H1 (cell line): ENCODE data around the gene ORC3. TPM values are rescaled to one million over a fixed set of nuclear protein-coding genes. Genes with fewer than 3 reads are reported as not detected.

ENCODE experiments used
- CTCF ChIA-PET: fragments of 300-600 bp; sonication (Branson Sonifier 250); formaldehyde crosslinking; loops from one replicate; lab custom pipeline; 2021; ENCODE audit not compliant: partially characterized antibody; lab: Charles Lee
- POLR2A ChIA-PET: fragments of 300-600 bp; sonication (Branson Sonifier 250); formaldehyde crosslinking; loops from one replicate; lab custom pipeline; 2021; ENCODE audit warnings: inconsistent platforms; ENCODE audit not compliant: partially characterized antibody; lab: Charles Lee
- DNase-seq, 2 experiments: peaks; one replicate each; pipeline versions ENCODE4 v3.0.0 to v3.0.0-alpha.2; 2010 to 2022; ENCODE audit warnings: low spot score in 2 of 2, low read depth in 1 of 2, mixed read lengths in 1 of 2
- FAIRE-seq: peaks from 2 replicates; lab custom pipeline; 2011; peaks lifted over from hg19 to GRCh38; lab: Jason Lieb, UNC
- H2AFZ ChIP-seq: 2 replicates; pipeline ENCODE4 v1.8.1; 2012; ENCODE audit warnings: low read length, inconsistent platforms
- H2AK5ac ChIP-seq: 2 replicates; pipeline ENCODE4 v1.6.1; 2013; ENCODE audit warnings: low read depth, low read length
- H2BK120ac ChIP-seq: replicated peaks from 2 replicates; pipeline ENCODE3; 2013; ENCODE audit warnings: low read depth, low read length, inconsistent platforms
- H2BK12ac ChIP-seq: 2 replicates; pipeline ENCODE4 v1.6.1; 2013; ENCODE audit warnings: low read depth, low read length
- H2BK15ac ChIP-seq: 2 replicates; pipeline ENCODE4 v1.6.1; 2013; ENCODE audit warnings: low read length
- H2BK20ac ChIP-seq: 2 replicates; pipeline ENCODE4 v1.6.1; 2013; ENCODE audit warnings: low read length
- H2BK5ac ChIP-seq: 2 replicates; pipeline ENCODE4 v1.6.1; 2013; ENCODE audit warnings: low read depth, low read length
- H3K14ac ChIP-seq: 2 replicates; pipeline ENCODE4 v1.6.1; 2013; ENCODE audit warnings: inconsistent platforms; ENCODE audit not compliant: insufficient read length
- H3K18ac ChIP-seq: 2 replicates; pipeline ENCODE4 v1.6.1; 2013; ENCODE audit warnings: low read length; ENCODE audit errors: extremely low read depth
- H3K23ac ChIP-seq: 2 replicates; pipeline ENCODE4 v1.6.1; 2013; ENCODE audit warnings: inconsistent platforms; ENCODE audit not compliant: insufficient read length
- H3K23me2 ChIP-seq: 2 replicates; pipeline ENCODE4 v1.6.1; 2013; ENCODE audit warnings: low read depth, low read length
- H3K27ac ChIP-seq: 2 replicates; pipeline ENCODE4 v1.6.1; 2011; ENCODE audit warnings: low read depth, low read length, inconsistent platforms
- H3K27me3 ChIP-seq, 4 experiments: replicated peaks in 1 of 4; 1 replicate in 1 of 4; 2 replicates in 3 of 4; pipeline versions ENCODE4 v1.6.1 to v1.8.1; 2011 to 2013; ENCODE audit warnings: low read length in 3 of 4, mild to moderate bottlenecking in 3 of 4, inconsistent platforms in 2 of 4, mixed read lengths in 2 of 4, moderate library complexity in 1 of 4; ENCODE audit not compliant: control insufficient read depth in 3 of 4, insufficient read depth in 3 of 4; ENCODE audit errors: extremely low read depth in 1 of 4
- H3K36me3 ChIP-seq, 4 experiments: 2 replicates each; pipeline versions ENCODE4 v1.6.1 to v1.8.1; 2011 to 2013; ENCODE audit warnings: mild to moderate bottlenecking in 4 of 4, low read length in 3 of 4, moderate library complexity in 2 of 4, control low read depth in 1 of 4, inconsistent platforms in 1 of 4; ENCODE audit not compliant: insufficient read depth in 4 of 4, control insufficient read depth in 2 of 4
- H3K4ac ChIP-seq: replicated peaks from 2 replicates; pipeline ENCODE3; 2013; ENCODE audit warnings: low read length, low read depth, mixed read lengths, inconsistent platforms; ENCODE audit not compliant: insufficient read length
- H3K4me1 ChIP-seq, 4 experiments: replicated peaks in 1 of 4; 1 replicate in 1 of 4; 2 replicates in 3 of 4; pipeline versions ENCODE4 v1.6.1 to v1.8.1; 2011 to 2013; ENCODE audit warnings: low read length in 3 of 4, inconsistent platforms in 2 of 4, mixed read lengths in 1 of 4; ENCODE audit not compliant: insufficient read depth in 4 of 4, control insufficient read depth in 3 of 4
- H3K4me2 ChIP-seq, 2 experiments: 2 replicates each; pipeline versions ENCODE4 v1.6.1 to v1.8.1; 2011 to 2013; ENCODE audit warnings: low read depth in 2 of 2, low read length in 2 of 2, control low read depth in 1 of 2, inconsistent platforms in 1 of 2, mild to moderate bottlenecking in 1 of 2; ENCODE audit not compliant: insufficient read depth in 1 of 2
- H3K4me3 ChIP-seq, 4 experiments: fragments of 200-600, 300-600 bp in 1 of 4; sonication (generic), shearing (Covaris generic), sonication (Bioruptor Twin) in 1 of 4; 2 replicates each; pipeline versions ENCODE4 v1.5.1 to v1.8.1; 2011 to 2016; ENCODE audit warnings: low read length in 4 of 4, low read depth in 3 of 4, control low read depth in 2 of 4, inconsistent platforms in 2 of 4, mild to moderate bottlenecking in 2 of 4, mixed read lengths in 1 of 4, moderate library complexity in 1 of 4; ENCODE audit not compliant: insufficient read depth in 2 of 4; ENCODE audit errors: extremely low read depth in 1 of 4
- H3K56ac ChIP-seq: replicated peaks from 2 replicates; pipeline ENCODE3; 2013; ENCODE audit warnings: low read depth, mild to moderate bottlenecking, mixed read lengths, low read length, inconsistent platforms; ENCODE audit not compliant: insufficient read length
- H3K79me1 ChIP-seq: 2 replicates; pipeline ENCODE4 v1.6.1; 2013; ENCODE audit warnings: low read depth, low read length, control low read depth
- H3K79me2 ChIP-seq, 2 experiments: 2 replicates each; pipeline versions ENCODE4 v1.6.1 to v1.8.1; 2012 to 2013; ENCODE audit warnings: low read length in 2 of 2, mild to moderate bottlenecking in 2 of 2, inconsistent platforms in 1 of 2; ENCODE audit not compliant: insufficient read depth in 2 of 2, control insufficient read depth in 1 of 2
- H3K9ac ChIP-seq, 4 experiments: replicated peaks in 1 of 4; 1 replicate in 1 of 4; 2 replicates in 3 of 4; pipeline versions ENCODE4 v1.6.1 to v1.8.1; 2011 to 2013; ENCODE audit warnings: low read depth in 3 of 4, low read length in 3 of 4, control low read depth in 2 of 4, mild to moderate bottlenecking in 2 of 4, moderate library complexity in 2 of 4, inconsistent platforms in 1 of 4; ENCODE audit errors: extremely low read depth in 1 of 4
- H3K9me3 ChIP-seq, 2 experiments: 2 replicates each; pipeline versions ENCODE4 v1.6.1 to v1.8.1; 2012 to 2013; ENCODE audit warnings: mild to moderate bottlenecking in 2 of 2, moderate library complexity in 2 of 2, control low read depth in 1 of 2, inconsistent platforms in 1 of 2, low read depth in 1 of 2, low read length in 1 of 2, mixed read lengths in 1 of 2; ENCODE audit not compliant: insufficient read depth in 2 of 2
- H4K20me1 ChIP-seq, 2 experiments: replicated peaks in 1 of 2; 2 replicates each; pipeline versions ENCODE3 to v1.8.1; 2011 to 2013; ENCODE audit warnings: inconsistent platforms in 2 of 2, low read length in 2 of 2, mild to moderate bottlenecking in 1 of 2; ENCODE audit not compliant: insufficient read depth in 2 of 2, control insufficient read depth in 1 of 2
- H4K5ac ChIP-seq: 2 replicates; pipeline ENCODE4 v1.6.1; 2013; ENCODE audit warnings: low read length, low read depth, mixed read lengths, inconsistent platforms; ENCODE audit not compliant: insufficient read length
- H4K8ac ChIP-seq: 2 replicates; pipeline ENCODE4 v1.8.0; 2013; ENCODE audit warnings: mild to moderate bottlenecking, moderate library complexity, low read length, inconsistent platforms; ENCODE audit not compliant: insufficient read depth; ENCODE audit errors: extremely low read depth
- H4K91ac ChIP-seq: replicated peaks from 2 replicates; pipeline ENCODE3; 2013; ENCODE audit warnings: low read length, mixed read lengths, inconsistent platforms; ENCODE audit not compliant: insufficient read length
- ATF2 ChIP-seq: IDR thresholded peaks from 2 replicates; pipeline ENCODE4 v1.6.1; 2012; ENCODE audit warnings: low read length, inconsistent platforms
- EZH2 ChIP-seq: fragments of 200-600 bp; sonication (generic); IDR thresholded peaks from 2 replicates; pipeline ENCODE4 v1.7.1; 2012; ENCODE audit warnings: low read depth, mild to moderate bottlenecking, moderate library complexity, low read length, inconsistent platforms; ENCODE audit not compliant: severe bottlenecking
- HDAC2 ChIP-seq, 2 experiments: fragments of 300-600 bp in 1 of 2; sonication (generic) in 1 of 2; IDR thresholded peaks; 2 replicates each; pipeline ENCODE4 v1.6.1; 2011 to 2012; ENCODE audit warnings: low read depth in 2 of 2, low read length in 2 of 2, mild to moderate bottlenecking in 2 of 2, moderate library complexity in 2 of 2, borderline replicate concordance in 1 of 2, inconsistent platforms in 1 of 2
- PHF8 ChIP-seq: fragments of 200-600 bp; sonication (generic); conservative IDR thresholded peaks from 2 replicates; pipeline ENCODE4 v1.7.1; 2012; ENCODE audit warnings: low read depth, mild to moderate bottlenecking, inconsistent platforms, low read length, moderate library complexity
- POLR2AphosphoS5 ChIP-seq: IDR thresholded peaks from 2 replicates; pipeline ENCODE4 v1.6.1; 2011; ENCODE audit warnings: low read depth, low read length
- RBBP5 ChIP-seq: IDR thresholded peaks from 2 replicates; pipeline ENCODE4 v1.7.1; 2012; ENCODE audit warnings: low read depth, mild to moderate bottlenecking, inconsistent platforms, low read length, moderate library complexity, borderline replicate concordance
- SUZ12 ChIP-seq: fragments of 200-600 bp; sonication (generic); IDR thresholded peaks from 2 replicates; pipeline ENCODE4 v1.6.1; 2012; ENCODE audit warnings: mild to moderate bottlenecking, inconsistent platforms, low read length, moderate library complexity, mixed read lengths
- TEAD4 ChIP-seq: IDR thresholded peaks from 2 replicates; pipeline ENCODE4 v1.6.1; 2012; ENCODE audit warnings: low read depth, low read length, inconsistent platforms, mixed read lengths
- USF2 ChIP-seq: IDR thresholded peaks from 2 replicates; pipeline ENCODE4 v1.6.1; 2011; ENCODE audit warnings: low read length, improper control_type of control experiment
- polyA plus RNA-seq, 7 experiments: library from polyadenylated mRNA; depleted of rRNA in 3 of 7; stranded (reverse) in 5 of 7; unstranded in 2 of 7; fragments of >200 nt in 5 of 7; fragments of 200-250 nt in 2 of 7; gene quantifications; 1 replicate in 5 of 7; 2 replicates in 1 of 7; 4 replicates in 1 of 7; pipeline versions ENCODE4 v1.2.1 to v1.2.3, GENCODE V29; 2011 to 2013; ENCODE audit warnings: missing spikeins in 2 of 7, mixed read lengths in 2 of 7
- total RNA-seq: library from RNA; stranded (reverse); fragmentation: NEBNext Ultra II Directional; extraction: Animal tissue kit (Norgen Biotek cat#: 25700); gene quantifications from 2 replicates; pipeline ENCODE4 v1.2.1, GENCODE V29; 2021
- TF ChIP-seq, protein P1 (sequence below): IDR thresholded peaks from 2 replicates; pipeline ENCODE4 v1.6.1; 2012; ENCODE audit warnings: inconsistent platforms

Gene ORC3
- total and polyA plus RNA-seq, 2 of the 8 experiments (the other 6 are each of a cell fraction or from before 2014, with no cell fraction given) = 35.9 to 60.9 TPM

- Histone ChIP-seq H2BK12ac (no peak overlapping the region), H4K20me1 (peaks cover 0 to 1% of the 10 kb centered on the region in 2 experiments), H3K4me1 (no peaks in the 10 kb centered on the region), H3K9ac (no peak overlapping the region), H4K91ac (no peak overlapping the region), H3K18ac (no peak overlapping the region), H3K27ac (no peak overlapping the region), H3K4me3 (no peak overlapping the region), H3K79me2 (no peaks in the 10 kb centered on the region), H4K8ac (no peak overlapping the region), H2AFZ (no peak overlapping the region), H4K5ac (no peak overlapping the region), H2BK20ac (no peak overlapping the region), H3K27me3 (no peaks in the 10 kb centered on the region), H3K23ac (no peak overlapping the region), H3K4me2 (no peak overlapping the region), H3K79me1 (no peaks in the 10 kb centered on the region), H2BK120ac (no peak overlapping the region), H2BK5ac (no peak overlapping the region), H3K56ac (no peak overlapping the region), H3K4ac (no peak overlapping the region), H2BK15ac (no peak overlapping the region), H3K23me2 (no peaks in the 10 kb centered on the region), H3K36me3 (peaks cover 0 to 25% (median 2%) of the 10 kb centered on the region in 4 experiments; a peak in 4 of 8 replicates), H2AK5ac (no peak overlapping the region), H3K14ac (no peak overlapping the region), H3K9me3 (no peaks in the 10 kb centered on the region)
- FAIRE-seq (no peak), DNase-seq (no peak)
- CTCF ChIA-PET = interaction anchor here (0.6 to 0.7 kb wide), 2 partner anchors 477 to 536 kb away, joined by 3 read pairs; no protein-coding TSS in a partner anchor
- POLR2A ChIA-PET = interaction anchor here (1.2 to 1.6 kb wide), 2 partner anchors 10 to 12 kb away, joined by 4 to 5 read pairs; no protein-coding TSS in a partner anchor
- TF ChIP-seq, protein P1, sequence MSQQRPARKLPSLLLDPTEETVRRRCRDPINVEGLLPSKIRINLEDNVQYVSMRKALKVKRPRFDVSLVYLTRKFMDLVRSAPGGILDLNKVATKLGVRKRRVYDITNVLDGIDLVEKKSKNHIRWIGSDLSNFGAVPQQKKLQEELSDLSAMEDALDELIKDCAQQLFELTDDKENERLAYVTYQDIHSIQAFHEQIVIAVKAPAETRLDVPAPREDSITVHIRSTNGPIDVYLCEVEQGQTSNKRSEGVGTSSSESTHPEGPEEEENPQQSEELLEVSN = no peak
- TF ChIP-seq ATF2 (no peak), POLR2AphosphoS5 (no peak), TEAD4 (no peak), EZH2 (no peak), HDAC2 (IDR thresholded peaks at IDR 0.05; ENCODE audit: borderline replicate concordance in 1 of 2, low read depth in 2 of 2, low read length in 2 of 2) (no peak), SUZ12 (no peak), RBBP5 (no peak), PHF8 (no peak), USF2 (no peak)
Measured at GRCh38 chr6:87628881-87629280, 38.9 kb downstream of the ORC3 start.
